DMS153 (cell line): ENCODE measurements around the gene GPR83.
"Not testable (repeated sequence)": the region's sequence is repeated elsewhere in the genome, so short reads cannot be mapped to it uniquely, and the experiment has no call there.

Experiments used
- DNase-seq: peaks from one replicate; lab custom pipeline; 2025; lab: John Stamatoyannopoulos, UW

The GPR83 gene

DNA sequence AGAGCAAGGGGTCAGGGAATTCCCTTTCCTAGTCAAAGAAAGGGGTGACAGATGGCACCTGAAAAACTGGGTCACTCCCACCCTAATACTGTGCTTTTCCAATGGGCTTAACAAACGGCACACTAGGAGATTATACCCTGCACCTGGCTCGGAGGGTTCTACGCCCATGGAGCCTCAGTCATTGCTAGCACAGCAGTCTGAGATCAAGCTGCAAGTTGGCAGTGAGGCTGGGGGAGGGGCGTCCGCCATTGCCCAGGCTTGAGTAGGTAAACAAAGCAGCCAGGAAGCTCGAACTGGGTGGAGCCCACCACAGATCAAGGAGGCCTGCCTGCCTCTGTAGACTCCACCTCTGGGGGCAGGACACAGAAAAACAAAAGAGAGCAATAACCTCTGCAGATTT is 30.6 kb downstream of the GPR83 start:
- not testable (repeated sequence) for DNase-seq

DNA sequence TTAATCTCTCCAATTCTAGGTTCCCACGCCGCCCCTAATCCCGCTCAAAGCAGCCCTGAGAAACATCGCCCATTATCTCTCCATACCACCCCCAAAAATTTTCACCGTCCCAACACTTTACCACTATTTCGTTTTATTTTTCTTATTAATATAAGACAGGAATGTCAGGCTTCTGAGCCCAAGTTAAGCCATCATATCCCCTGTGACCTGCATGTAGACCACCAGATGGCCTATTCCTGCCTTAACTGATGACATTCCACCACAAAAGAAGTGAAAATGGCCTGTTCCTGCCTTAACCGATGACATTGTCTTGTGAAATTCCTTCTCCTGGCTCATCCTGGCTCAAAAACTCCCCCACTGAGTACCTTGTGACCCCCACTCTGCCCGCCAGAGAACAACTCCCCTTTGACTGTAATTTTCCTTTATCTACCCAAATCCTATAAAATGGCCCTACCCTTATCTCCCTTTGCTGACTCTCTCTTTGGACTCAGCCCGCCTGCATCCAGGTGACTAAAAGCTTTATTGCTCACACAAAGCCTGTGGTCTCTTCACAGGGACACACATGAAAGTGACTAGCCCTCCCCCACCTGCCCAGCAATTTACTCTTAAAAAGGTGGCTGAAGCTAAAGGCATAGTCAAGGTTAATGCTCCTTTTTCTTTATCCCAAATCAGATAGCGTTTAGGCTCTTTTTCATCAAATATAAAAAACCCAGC is 50.2 kb downstream of the GPR83 start:
- DNase-seq, result not testable (repeated sequence)

DNA sequence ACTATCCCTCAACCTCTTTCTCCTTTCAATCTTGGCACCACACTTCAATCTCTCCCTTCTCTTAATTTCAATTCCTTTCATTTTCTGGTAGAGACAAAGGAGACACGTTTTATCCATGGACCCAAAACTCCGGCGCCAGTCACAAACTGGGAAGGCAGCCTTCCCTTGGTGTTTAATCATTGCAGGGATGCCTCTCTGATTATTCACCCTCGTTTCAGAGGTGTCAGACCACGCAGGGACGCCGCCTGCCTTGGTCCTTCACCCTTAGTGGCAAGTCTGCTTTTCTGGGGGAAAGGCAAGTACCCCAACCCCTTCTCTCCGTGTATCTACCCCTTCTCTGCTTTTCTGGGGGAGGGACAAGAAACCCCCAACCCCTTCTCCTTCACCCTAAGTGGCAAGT is 54.9 kb downstream of the GPR83 start:
- DNase-seq, result not testable (repeated sequence)

DNA sequence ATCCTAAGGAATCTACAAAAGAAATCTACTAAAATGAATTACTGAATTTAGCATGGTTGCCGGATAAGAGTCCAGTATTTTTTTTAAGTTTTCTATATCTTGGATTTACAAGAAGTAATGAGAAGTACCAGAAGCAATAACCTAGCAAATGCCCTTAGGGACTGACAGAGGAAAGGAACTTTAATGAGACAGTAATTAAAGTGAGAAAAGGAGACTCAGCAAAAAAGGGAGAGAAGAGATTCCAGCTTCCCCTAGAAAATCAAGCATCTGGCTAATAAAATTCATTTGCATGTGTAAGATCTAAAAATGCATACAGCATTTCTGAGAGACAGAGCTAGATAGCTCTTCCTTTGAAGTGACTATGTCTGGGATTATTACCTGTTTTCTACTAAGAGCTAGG is 57.7 kb downstream of the GPR83 start:
- DNase-seq, result no peak

DNA sequence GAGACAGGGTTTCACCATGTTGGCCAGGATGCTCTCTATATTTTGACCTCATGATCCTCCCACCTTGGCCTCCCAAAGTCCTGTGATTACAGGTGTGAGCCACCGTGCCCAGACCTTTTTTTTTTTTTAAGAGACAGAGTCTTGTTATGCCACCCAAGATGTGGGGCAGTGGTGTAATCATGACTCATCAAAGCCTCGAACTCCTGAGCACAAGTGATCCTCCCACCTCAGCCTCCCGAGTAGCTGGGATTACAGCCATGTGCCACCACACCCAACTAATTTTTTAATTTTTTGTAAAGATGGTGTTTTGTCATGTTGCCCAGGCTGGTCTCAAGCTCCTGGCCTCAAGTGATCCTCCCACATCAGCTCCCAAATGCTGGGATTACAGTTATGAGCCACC is 59.0 kb downstream of the GPR83 start:
- DNase-seq, result no peak

DNA sequence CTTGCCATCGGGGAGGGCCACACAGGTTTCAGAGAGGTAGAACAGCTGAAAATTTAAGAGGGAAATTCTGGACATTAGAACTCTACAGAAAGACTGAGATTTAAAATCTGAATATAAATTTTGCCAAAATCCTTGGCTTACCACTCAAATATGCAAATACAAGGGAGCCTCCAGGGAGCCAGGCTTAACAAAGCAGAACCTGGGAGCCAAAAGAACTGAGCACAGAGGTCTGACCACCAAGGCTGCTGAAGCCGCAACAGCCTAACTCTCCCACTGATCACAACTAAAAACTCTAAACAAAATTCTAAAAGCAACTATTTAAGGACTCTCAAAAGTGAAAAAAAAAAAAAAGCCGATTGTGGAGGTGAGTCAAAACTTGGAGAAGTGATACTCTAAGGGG is 62.6 kb downstream of the GPR83 start:
- DNase-seq, result no peak

DNA sequence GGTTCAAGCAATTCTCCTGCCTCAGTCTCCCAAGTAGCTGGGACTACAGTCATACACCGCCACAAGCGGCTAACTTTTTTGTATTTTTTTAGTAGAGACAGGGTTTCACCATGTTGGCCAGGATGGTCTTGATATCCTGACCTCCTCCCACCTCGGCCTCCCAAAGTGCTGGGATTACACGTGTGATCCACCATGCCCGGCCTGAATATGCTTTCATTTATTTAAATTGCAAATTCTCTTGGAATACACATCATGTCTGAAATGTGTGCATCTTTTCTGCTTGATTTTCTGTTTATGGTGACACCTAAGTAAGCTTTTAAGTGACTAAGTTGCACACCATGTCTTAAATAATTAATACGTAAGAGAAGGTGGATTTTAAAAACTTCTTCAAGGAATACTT is 65.2 kb downstream of the GPR83 start:
- no peak for DNase-seq

DNA sequence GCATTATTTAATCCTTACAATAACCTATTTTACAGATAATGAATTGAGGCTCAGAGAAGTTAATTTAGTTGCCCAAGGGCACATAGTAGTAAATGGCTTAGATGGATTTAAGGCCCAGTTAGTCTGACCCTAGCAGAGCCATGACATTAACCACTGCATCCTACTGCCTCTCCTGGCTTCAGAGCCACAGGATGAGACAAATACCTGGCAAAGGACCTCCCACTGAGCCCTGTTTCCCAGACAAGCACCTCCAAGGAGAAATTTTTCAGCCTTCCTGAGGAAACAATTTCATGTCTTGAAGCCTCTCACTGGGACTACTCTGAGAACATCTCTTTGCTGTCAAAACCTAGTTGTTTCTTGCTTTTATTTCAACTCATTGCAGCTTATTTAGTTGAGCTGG is 68.4 kb downstream of the GPR83 start:
- no peak for DNase-seq

DNA sequence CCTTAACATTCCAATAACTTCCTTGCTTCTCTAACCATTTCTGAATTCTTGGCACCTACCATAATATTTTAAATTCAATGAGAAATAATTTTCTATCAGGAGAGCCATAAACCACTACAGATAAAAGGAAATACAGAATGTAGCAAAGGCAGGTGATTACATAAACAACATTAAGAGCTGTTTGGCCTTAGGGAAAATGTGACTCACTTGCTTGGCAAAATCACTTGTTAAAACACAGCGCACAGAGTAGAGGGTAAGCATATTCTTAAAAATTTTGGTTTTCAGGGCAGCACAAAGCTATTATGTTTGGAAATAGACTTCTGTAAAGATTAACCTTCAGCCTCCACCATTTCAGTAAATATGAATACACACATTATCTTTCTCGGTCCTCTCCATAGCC is 70.4 kb downstream of the GPR83 start:
- no peak for DNase-seq

DNA sequence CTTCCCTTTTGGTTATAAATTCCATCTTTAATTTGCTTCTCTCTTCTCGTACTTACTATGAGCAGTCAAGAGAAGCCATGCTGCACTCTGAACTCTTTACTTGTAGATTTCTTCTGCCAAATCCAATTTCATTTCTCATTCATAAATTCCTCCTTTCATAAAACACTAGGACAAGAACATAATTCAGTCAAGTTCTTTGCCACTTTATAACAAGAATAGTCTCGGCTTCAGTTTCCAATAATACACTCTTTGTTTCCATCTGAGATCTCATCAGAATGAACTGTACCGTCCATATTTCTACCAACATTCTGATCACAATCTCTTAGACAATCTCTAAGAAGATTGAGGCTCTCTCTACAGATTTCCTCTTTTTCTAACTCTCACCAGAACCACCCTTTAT is 71.7 kb downstream of the GPR83 start:
- no peak for DNase-seq

DNA sequence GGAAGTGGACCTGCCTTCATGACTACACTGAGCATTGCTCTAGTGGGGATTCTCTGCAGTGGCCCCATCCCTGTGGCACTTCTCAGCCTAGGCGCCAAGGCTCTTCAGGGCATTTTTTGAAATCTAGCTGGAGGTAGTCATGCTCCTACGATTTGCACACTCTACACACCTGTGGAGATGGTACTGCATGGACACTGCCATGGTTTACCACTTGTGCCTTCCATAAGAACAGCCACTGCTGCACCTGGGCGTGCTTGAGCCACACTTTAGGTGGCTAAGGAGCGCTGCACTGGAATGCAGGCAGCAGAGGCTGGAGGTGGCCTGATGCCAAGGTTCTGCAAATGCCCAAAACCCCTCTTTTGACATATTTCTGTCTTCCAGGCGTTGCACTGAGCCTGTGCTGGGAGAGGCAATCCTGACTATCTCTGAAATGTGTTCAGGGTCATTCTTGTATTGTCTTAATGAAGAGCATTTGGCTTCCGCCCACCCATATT is 72.6 kb downstream of the GPR83 start:
- DNase-seq, result no peak
